ENCODE results near the gene LMTK2.
A peak's percentile ranks its signal among the peaks of the same experiment; 100 is the strongest.
"Not testable (repeated sequence)": the region's sequence is repeated elsewhere in the genome, so short reads cannot be mapped to it uniquely, and the experiment has no call there.

LMTK2 gene

DNA sequence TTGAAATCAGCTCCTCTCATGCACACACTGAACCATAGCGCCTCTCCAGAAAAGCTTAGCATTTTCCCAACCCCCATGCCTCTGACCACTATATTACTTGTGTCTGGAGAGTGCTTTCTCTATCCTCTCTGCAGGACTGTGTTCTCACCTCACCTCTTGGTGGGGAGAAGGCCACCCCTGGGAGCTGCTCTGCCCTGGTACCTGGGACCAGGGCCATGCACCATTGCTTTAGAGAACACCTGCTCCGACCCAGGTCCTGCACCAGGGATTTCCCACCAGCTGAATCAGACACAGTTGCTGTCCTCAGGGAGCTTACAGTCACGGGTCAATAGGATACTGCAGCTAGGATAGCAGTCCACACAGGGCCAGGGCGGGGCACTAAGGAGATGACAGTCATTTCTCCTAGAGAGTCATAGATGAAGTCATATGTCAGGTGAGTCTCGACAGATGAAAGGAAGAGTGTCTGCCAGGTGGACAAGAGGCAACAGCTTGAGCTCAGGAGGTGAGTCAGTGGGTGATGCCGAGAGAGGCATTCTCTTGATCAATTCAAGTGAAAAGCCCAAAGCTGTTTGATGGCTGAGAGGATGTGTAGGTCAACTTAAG lies 619 bp upstream of the LMTK2 start:
- no peak for DNase-seq (ENCODE audit: low spot score)

- DNase-seq (ENCODE audit: low spot score): peak; percentile 67
These were observed 655 bp downstream of the LMTK2 start for GRCh38 chr7:98107313-98107721.

DNA sequence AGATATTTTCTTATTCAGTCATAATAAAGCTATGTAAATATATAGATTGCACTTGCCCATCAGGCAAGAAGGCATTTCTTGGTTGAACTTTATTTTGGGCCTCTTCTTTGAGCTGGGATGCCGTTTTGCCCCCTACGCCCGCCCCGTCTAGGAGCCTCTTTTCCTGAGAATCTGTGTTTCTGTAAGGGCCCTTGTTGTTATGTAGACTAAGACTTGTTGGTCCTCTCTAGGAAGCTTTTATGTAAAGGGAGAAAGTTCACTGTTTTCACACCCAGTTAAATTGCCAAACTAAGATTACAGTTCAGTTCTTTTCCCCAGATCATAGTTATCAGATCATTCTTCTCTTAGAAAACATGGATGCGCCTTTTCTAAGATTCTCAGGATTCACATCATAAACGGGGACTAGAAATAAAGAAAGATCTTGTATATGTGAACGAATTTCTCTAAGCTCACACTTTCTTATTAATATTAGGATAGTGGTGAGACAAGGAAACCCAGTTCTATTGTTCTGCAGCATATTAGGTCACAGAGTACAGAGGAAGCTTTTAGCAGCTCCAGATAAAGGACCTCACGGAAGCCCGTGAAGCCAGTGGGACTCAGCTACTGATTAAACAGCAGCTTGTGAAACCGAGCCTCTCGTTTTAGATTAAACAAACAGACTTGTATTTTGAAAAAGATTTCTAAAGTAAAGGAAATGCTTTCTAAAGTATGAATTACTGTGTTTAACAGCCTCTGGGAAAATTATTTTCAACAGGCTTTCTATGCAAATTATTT lies 3.8 kb downstream of the LMTK2 start:
- no peak for DNase-seq (ENCODE audit: low spot score)

- no peak for DNase-seq (ENCODE audit: low spot score)
These were observed 5.4 kb downstream of the LMTK2 start for GRCh38 chr7:98112077-98112476.

- no peak for DNase-seq (ENCODE audit: low spot score)
These were observed 9.3 kb downstream of the LMTK2 start for GRCh38 chr7:98115746-98116525.

DNA sequence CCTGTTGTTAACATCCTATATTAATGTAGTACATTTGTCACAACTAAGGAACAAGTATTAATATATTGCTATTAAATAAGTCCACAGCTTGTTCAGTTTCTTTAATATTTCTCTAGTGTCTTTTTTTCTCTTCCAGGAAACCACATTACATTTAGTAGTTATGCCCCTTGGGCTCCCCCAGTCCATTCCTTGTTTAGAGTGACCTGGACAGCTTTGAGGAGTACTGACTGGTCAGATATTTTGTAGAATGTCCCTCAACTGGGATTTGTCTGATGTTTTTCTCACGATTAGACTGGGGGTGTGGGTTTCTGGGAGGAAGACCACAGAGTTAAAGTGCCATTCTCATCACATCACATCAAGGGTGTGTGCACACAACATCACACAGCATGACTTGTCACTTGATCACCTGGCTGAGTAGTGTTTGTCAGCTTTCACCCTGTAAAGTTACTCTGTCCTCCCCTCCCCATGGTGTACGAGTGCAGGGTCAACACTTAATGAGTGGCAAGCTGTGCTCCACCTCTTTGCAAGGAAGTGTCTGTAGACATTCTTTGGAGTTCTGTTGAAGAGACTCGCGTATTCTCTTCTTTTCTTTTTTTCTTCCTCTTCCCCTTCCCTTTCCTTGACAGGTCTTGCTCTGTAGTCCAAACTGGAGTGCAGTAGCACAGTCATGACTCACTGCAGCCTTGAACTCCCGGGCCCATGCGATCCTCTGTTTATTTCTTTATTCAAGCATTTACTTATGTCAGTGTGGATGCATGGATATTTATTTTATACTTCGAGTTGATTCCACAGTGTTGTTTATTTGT lies 10.2 kb downstream of the LMTK2 start:
- DNase-seq (ENCODE audit: low spot score): no peak

DNA sequence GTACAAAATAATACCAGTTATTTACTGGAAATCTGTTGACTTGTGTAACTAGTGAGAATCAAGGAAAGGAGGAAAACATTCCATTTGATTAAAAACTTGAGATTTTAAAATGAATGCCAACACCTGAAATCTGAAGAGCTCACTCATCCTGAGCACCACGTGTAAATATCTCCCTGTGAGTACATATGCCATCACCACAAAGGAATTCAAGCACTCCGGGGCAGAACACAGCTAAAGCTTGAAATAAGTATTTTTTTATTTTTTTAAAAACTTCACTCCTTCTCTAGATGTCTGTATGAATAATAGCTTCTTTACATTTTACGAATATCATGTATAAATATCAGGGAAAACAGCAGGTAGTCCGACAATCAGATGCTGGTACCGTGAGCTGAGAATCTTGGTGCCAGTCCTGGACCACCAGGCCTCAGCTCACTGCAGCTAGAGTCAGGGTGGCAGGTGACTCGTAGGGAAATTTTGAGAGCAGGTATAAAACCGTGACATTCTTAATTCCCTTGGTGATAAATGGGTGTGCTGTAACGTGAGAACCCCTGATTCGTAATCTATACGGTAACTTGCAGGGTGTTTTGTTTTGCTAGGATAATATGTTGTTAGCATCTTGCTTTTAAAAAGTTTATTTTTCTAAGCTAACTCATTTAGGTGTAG lies 12.7 kb downstream of the LMTK2 start:
- DNase-seq (ENCODE audit: low spot score): no peak

DNA sequence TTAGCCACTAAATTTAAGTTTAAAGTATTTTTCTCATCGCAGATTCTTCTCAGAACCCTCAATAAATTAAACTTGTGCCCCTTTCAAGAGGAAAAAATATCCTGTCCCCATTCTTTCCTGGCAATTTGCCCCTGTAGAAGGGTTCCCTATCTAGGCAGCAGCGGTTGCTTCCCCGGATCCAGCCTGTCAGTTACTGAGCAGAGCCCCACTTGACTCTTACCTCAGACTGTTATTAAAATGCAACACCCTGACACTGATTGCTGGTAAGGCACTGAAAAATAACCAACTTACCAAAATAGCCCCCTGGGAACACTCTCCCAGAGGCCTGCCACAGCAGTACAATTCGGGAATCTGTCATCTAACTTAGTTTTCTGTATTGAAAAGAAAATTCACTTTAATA lies 13.9 kb downstream of the LMTK2 start:
- no peak for DNase-seq (ENCODE audit: low spot score)

DNA sequence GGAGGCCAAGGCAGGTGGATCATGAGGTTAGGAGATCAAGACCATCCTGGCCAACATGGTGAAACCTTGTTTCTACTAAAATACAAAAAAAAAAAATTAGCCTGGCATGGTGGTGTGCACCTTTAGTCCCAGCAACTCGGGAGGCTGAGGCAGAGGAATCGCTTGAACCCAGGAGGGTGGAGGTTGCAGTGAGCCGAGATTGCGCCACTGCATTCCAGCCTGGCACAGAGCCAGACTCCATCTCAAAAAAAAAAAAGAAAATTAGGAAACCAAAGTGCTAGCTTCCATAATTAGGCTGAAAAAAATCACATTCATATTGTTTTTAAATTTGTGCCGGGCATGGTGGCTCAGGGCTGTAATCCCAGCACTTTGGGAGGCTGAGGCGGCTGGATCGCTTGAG lies 14.7 kb downstream of the LMTK2 start:
- DNase-seq (ENCODE audit: low spot score): not testable (repeated sequence)

DNA sequence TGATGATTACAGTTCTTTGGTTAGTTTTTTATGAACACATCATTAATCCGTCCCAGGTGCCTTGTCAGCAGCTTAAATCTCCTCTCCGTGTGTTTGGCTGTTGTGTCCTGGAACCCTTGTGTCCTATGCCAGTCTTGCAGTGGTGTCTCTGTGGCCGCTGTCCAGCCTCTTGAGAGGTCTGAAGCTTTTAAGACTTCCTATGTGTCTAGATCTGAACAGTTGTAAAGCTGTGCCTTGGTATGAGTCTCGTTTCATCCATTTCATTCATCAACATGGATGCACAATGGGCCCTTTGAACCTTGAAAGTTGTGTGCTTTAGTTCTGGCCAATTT lies 16.7 kb downstream of the LMTK2 start:
- no peak for DNase-seq (ENCODE audit: low spot score)

- DNase-seq (ENCODE audit: low spot score): no peak
These were observed 19.1 kb downstream of the LMTK2 start for GRCh38 chr7:98125759-98126158.

DNA sequence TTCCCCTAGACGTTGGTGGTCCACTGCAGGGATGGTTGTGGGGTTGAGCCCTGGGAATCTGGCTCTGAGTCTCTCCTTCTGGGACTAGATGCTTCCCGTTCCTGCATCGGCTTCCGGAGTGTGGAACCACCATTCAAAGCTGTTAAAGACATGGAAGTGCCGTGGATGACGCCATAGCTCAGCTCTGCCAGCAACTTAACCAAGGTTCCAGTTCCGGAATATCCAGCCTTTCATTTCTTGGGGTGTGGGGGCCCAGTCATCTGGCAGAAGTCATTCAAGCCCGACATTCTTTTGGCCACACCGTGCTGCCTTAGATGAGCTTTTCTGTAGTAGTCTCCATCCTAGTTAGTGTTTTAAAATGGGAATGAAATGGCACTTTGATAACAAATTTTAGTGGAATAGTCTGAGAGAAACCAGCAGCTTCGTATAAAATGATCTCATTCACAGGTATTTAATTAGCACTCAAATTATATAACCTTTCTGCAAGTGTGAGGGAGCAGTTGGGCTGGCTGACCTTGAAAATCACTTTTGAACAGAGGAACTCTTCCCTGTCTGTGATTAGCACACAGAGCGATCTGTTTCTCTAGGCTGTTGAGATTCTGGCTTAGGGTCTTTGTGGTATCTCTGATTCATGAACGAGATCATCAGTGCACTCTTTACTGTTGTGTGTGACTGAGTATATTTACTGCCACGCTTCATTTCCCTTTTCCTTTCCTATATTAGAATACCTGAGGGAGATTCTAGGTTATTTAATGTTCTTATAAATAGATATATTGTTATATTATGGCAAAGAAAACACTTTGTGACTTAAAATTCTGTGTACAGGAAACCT lies 19.9 kb downstream of the LMTK2 start:
- no peak for DNase-seq (ENCODE audit: low spot score)

DNA sequence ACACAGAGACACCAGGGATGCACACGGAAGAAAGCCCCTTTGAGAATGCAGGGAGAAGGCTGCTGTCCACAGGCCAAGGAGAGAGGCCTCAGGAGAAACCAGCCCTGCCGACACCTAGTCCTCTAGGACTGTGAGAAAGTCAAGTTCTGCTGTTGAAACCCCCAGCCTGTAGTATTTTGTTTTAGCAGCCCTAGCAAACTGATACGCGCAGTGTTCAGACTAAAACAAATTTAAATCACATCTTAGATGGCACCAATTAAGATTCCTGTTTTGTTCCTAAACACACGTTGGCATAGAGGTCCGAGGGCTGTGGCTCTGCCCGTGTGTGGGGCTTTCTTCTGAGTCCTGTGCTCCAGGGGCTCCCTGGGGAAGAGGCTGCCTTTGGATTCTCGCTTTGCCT lies 21.7 kb downstream of the LMTK2 start:
- no peak for DNase-seq (ENCODE audit: low spot score)

DNA sequence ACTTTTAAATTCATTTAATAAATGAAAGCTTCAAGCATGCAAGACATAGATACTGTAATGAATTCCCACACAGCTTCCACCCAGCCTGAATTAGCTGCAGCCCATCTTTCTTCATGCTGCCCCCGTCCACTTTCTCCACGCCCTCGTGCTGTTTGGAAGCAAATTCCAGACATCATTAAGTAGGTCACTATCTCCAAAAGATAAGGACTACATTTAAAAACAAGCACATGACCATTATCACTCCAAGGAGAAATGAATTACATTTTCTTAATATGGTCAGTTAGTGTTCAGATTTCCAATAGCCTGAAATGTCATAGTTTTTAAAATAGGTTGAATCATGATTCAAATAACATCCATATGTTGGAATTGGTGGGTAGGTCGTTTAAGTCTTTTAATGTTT lies 24.3 kb downstream of the LMTK2 start:
- no peak for DNase-seq (ENCODE audit: low spot score)

- DNase-seq (ENCODE audit: low spot score): no peak
These were observed 26.5 kb downstream of the LMTK2 start for GRCh38 chr7:98133181-98133580.

DNA sequence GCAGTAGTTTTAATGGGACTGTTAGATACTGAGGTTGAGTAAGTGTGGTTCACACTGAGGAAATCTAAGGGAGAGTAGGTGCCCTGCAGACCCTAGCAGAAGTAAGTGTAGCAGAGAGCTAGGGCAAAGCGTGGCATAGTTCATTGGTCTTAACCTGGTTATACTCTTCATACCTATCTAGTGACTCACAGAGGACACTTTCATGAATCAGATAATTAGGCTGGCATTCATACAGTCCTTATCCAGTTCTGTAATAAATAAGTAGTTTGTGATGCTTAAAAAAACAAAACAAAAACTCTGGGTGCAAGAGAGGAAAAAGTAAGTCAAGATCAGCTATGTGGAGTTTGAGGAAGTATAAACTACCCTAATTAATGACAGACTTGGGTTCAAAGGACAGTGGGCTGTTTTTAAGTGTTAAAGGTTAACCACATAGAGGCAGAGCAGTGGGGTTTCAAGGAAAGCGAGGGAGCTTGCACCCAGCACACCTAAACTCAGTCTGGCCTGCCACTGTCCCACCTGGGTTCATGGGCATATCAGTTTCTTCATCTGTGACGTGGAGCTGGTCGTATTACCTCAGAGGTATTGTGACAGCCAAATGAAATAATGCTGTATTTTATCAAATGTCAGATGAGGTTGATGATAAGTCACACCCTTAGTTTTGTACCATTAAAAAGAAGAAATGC lies 27.1 kb downstream of the LMTK2 start:
- no peak for DNase-seq (ENCODE audit: low spot score)

- no peak for DNase-seq (ENCODE audit: low spot score)
These were observed 28.0 kb downstream of the LMTK2 start for GRCh38 chr7:98134420-98135228.

DNA sequence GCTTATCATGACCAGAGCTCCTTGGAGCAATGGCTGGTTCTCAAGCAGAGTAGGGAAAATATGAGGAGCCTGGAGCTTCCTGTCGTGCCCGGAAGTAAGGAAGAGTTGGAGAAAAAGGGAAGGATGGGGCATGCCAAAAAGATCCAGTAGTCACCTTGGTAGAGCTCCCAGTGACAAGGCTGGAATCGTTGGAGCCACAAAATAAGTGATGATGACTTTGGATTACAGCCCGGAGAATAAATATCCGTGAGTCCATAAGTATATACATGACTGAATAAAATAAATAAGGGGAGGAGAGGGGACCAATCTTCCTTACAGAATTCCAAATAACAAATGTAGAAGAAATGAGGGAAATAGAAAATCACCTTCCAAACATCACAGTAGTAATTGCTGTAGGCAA lies 29.3 kb downstream of the LMTK2 start:
- DNase-seq (ENCODE audit: low spot score): no peak

DNA sequence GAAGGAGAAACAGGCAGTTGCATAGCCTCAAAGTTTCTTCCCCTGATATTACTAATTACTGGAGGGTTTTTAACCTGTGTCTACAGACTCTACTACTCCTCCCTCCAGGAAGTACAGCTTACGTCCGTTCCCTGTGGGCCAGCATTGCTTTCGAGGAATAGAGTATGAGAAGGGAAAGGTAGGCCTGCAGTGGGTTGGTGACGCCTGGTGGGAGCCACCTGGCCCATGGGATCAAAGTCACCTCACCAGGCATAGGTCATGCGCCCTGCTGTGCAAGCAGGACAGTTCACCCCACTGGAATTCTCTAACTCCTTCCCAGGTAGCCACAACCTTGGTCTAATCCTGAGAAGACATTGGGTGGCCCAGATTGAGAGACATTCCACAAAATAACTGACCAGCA lies 29.8 kb downstream of the LMTK2 start:
- no peak for DNase-seq (ENCODE audit: low spot score)

Data from ecto neural progenitor cell (in vitro differentiated cells).